Measurements from ENCODE around the gene CGB2.

- no peak for TF ChIP-seq TFAP4 (CRISPR knock-in tag; IDR thresholded peaks at IDR 0.05; ENCODE audit: borderline replicate concordance)
- TF ChIP-seq YY1 (IDR thresholded peaks at IDR 0.05; ENCODE audit: borderline replicate concordance in 1 of 3, control insufficient read depth in 1 of 3, extremely low read depth in 1 of 3, insufficient read depth in 3 of 3, insufficient read length in 1 of 3, insufficient replicate concordance in 2 of 3, low read depth in 1 of 3, low read length in 2 of 3): no peak
- TF ChIP-seq, protein P1, sequence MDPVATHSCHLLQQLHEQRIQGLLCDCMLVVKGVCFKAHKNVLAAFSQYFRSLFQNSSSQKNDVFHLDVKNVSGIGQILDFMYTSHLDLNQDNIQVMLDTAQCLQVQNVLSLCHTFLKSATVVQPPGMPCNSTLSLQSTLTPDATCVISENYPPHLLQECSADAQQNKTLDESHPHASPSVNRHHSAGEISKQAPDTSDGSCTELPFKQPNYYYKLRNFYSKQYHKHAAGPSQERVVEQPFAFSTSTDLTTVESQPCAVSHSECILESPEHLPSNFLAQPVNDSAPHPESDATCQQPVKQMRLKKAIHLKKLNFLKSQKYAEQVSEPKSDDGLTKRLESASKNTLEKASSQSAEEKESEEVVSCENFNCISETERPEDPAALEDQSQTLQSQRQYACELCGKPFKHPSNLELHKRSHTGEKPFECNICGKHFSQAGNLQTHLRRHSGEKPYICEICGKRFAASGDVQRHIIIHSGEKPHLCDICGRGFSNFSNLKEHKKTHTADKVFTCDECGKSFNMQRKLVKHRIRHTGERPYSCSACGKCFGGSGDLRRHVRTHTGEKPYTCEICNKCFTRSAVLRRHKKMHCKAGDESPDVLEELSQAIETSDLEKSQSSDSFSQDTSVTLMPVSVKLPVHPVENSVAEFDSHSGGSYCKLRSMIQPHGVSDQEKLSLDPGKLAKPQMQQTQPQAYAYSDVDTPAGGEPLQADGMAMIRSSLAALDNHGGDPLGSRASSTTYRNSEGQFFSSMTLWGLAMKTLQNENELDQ (CRISPR knock-in tag; IDR thresholded peaks at IDR 0.05; ENCODE audit: borderline replicate concordance): no peak
- TF ChIP-seq, protein P2, sequence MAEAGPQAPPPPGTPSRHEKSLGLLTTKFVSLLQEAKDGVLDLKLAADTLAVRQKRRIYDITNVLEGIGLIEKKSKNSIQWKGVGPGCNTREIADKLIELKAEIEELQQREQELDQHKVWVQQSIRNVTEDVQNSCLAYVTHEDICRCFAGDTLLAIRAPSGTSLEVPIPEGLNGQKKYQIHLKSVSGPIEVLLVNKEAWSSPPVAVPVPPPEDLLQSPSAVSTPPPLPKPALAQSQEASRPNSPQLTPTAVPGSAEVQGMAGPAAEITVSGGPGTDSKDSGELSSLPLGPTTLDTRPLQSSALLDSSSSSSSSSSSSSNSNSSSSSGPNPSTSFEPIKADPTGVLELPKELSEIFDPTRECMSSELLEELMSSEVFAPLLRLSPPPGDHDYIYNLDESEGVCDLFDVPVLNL (CRISPR knock-in tag; IDR thresholded peaks at IDR 0.05; ENCODE audit: low read depth): no peak
- no peak for TF ChIP-seq MTF1 (CRISPR knock-in tag; IDR thresholded peaks at IDR 0.05; ENCODE audit: borderline replicate concordance)
- TF ChIP-seq CXXC5 (CRISPR knock-in tag; IDR thresholded peaks at IDR 0.05): no peak
- no peak for TF ChIP-seq SIX5 (IDR thresholded peaks at IDR 0.05; ENCODE audit: borderline replicate concordance in 1 of 2, insufficient read depth in 1 of 2, low read depth in 1 of 2, low read length in 2 of 2)
These were observed 49.6 kb downstream of the CGB2 start for GRCh38 chr19:49081273-49081672.

All from K562 (cell line).